ENCODE results near the gene MAP2. TPM values are rescaled to one million over a fixed set of nuclear protein-coding genes. Genes with fewer than 3 reads are reported as not detected.

Gene MAP2
- total RNA-seq, 1 donor from 2014 or later: 119 TPM

DNA sequence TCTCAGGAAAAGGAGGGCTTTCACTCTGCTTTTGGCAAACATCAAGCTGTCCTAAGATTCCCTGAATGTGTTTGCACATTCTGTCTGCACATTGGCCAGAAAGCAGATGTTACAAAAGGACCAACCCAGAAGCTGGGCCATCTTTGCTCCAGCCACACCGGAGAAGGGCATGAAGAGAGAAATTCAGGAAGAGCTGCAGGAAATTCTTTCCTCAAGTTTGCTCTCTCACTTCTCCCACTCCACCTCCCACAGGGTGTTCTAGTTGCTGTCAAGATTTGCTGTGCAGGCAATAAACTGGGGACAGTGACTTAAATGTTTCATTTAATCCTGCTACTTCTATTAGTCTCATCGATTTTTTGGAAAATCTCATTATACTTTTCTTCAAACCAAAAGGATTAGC, 210.1 kb downstream of the MAP2 start:
- Mint-ChIP-seq H3K9me3 (no peaks in the 10 kb centered on the region), H3K4me1 (peaks cover 27% of the 10 kb centered on the region), H3K27me3 (ENCODE audit: low read depth) (no peaks in the 10 kb centered on the region), H3K4me3 (no peak overlapping the region), H3K27ac (ENCODE audit: unreplicated experiment) (no peak overlapping the region), H3K36me3 (ENCODE audit: low read depth) (peaks cover 16% of the 10 kb centered on the region)
- no peak for DNase-seq (ENCODE audit: low read depth, low spot score)
- TF ChIP-seq, protein P1, sequence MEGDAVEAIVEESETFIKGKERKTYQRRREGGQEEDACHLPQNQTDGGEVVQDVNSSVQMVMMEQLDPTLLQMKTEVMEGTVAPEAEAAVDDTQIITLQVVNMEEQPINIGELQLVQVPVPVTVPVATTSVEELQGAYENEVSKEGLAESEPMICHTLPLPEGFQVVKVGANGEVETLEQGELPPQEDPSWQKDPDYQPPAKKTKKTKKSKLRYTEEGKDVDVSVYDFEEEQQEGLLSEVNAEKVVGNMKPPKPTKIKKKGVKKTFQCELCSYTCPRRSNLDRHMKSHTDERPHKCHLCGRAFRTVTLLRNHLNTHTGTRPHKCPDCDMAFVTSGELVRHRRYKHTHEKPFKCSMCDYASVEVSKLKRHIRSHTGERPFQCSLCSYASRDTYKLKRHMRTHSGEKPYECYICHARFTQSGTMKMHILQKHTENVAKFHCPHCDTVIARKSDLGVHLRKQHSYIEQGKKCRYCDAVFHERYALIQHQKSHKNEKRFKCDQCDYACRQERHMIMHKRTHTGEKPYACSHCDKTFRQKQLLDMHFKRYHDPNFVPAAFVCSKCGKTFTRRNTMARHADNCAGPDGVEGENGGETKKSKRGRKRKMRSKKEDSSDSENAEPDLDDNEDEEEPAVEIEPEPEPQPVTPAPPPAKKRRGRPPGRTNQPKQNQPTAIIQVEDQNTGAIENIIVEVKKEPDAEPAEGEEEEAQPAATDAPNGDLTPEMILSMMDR (conservative IDR thresholded peaks at IDR 0.05): no peak

DNA sequence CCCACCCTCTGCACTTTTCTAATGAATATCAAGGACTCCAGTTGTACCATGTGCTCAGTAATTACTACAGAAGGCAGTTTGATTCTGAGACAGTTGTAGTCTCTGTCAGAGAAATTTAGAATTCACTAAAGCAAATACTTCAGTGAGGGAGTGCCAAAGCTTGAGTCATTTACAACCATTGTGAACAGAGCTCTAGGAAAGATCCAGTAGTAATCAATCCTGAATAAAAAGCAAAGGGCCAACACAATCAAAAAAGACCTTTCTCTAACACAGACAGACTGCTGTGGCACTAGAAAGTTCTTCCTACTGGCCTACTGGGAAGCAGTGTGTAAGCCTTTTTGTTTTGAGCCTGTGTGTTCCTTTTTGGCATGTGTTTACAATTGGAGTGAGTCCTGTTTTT, 212.2 kb downstream of the MAP2 start:
- TF ChIP-seq, protein P1 (conservative IDR thresholded peaks at IDR 0.05): no peak
- no peak for DNase-seq (ENCODE audit: low read depth, low spot score)
- Mint-ChIP-seq H3K9me3 (no peaks in the 10 kb centered on the region), H3K4me3 (no peak overlapping the region), H3K4me1 (peaks cover 21% of the 10 kb centered on the region), H3K27ac (ENCODE audit: unreplicated experiment) (no peak overlapping the region), H3K27me3 (ENCODE audit: low read depth) (no peaks in the 10 kb centered on the region), H3K36me3 (ENCODE audit: low read depth) (peaks cover 19% of the 10 kb centered on the region)

DNA sequence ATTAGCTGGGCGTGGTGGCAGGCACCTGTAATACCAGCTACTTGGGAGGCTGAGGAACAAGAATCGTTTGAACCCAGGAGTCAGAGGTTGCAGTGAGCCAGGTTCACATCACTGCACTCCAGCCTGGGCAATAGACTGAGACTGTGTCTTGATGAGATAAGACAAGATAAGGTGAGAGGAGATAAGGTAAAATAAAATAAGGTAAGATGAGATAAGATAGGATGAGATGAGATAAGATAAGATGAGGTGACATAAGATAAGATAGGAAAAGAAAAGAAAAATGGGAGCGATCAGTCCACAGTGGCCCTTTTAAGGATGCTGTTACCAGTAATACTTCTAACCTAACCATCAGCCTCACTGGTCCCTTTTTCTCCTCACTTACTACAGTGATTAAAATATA, 213.4 kb downstream of the MAP2 start:
- TF ChIP-seq, protein P1 (conservative IDR thresholded peaks at IDR 0.05): no peak
- H3K27ac Mint-ChIP-seq (ENCODE audit: unreplicated experiment): no peak overlapping the region
- H3K36me3 Mint-ChIP-seq (ENCODE audit: low read depth): peaks cover 14% of the 10 kb centered on the region
- peaks cover 23% of the 10 kb centered on the region for H3K4me1 Mint-ChIP-seq
- H3K9me3 Mint-ChIP-seq: no peaks in the 10 kb centered on the region
- DNase-seq (ENCODE audit: low read depth, low spot score): no peak
- H3K27me3 Mint-ChIP-seq (ENCODE audit: low read depth): no peaks in the 10 kb centered on the region
- no peak overlapping the region for H3K4me3 Mint-ChIP-seq

DNA sequence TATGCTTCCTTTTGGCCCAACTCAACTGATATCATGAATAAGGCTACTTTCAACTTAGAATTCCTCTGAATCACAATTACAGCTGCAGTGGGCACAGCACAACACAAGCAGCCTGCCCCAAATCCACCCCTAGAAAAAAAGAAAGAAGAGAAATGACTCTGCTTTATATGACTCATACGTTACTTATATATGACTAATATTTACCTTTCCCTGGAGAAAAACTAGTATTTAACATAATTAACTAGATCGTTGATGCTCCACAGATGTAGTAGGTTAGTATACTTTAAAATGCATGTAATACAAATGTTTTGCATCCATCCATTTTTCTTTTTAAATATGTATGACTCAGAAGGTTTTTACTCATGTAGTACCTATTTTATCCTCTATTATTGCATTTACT, 214.5 kb downstream of the MAP2 start:
- H3K27ac Mint-ChIP-seq (ENCODE audit: unreplicated experiment): no peak overlapping the region
- no peaks in the 10 kb centered on the region for H3K9me3 Mint-ChIP-seq
- no peak for DNase-seq (ENCODE audit: low read depth, low spot score)
- H3K36me3 Mint-ChIP-seq (ENCODE audit: low read depth): peaks cover 8% of the 10 kb centered on the region
- TF ChIP-seq, protein P1 (conservative IDR thresholded peaks at IDR 0.05): no peak
- H3K27me3 Mint-ChIP-seq (ENCODE audit: low read depth): no peaks in the 10 kb centered on the region
- no peak overlapping the region for H3K4me3 Mint-ChIP-seq
- peaks cover 18% of the 10 kb centered on the region for H3K4me1 Mint-ChIP-seq

DNA sequence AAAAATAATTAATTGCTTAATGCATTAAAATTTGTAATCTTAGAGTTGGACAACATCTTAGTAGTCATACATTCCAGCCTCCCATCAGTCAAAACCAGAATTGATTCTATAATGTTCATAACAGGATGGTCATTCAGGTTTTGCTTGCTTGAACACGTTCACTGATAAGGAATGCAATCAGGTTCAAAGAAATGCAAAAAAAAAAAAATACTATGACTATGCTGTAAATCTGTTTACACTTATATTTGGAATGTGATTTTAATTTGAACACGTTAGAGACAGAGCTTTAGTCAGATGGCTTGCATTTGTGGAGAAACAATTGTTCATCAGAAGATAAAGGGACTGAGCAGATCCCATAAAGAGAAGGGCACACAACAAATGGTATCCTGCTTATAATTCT, 216.5 kb downstream of the MAP2 start:
- H3K27ac Mint-ChIP-seq (ENCODE audit: unreplicated experiment): no peak overlapping the region
- H3K4me1 Mint-ChIP-seq: peaks cover 19% of the 10 kb centered on the region
- TF ChIP-seq, protein P1 (conservative IDR thresholded peaks at IDR 0.05): no peak
- peaks cover 8% of the 10 kb centered on the region for H3K36me3 Mint-ChIP-seq (ENCODE audit: low read depth)
- no peaks in the 10 kb centered on the region for H3K27me3 Mint-ChIP-seq (ENCODE audit: low read depth)
- no peak for DNase-seq (ENCODE audit: low read depth, low spot score)
- no peak overlapping the region for H3K4me3 Mint-ChIP-seq
- no peaks in the 10 kb centered on the region for H3K9me3 Mint-ChIP-seq

Data from neural crest cell (in vitro differentiated cells).